ENCODE data around the gene TRIM74.
"Not testable (repeated sequence)": the region's sequence is repeated elsewhere in the genome, so short reads cannot be mapped to it uniquely, and the experiment has no call there.

TRIM74 gene

GRCh38 chr7:72954563-72955198 is 14.6 kb downstream of the TRIM74 start:
- not testable (repeated sequence) for DNase-seq

- not testable (repeated sequence) for DNase-seq
Measured at GRCh38 chr7:72953901-72954562, 15.2 kb downstream of the TRIM74 start.

- DNase-seq = not testable (repeated sequence)
Measured at GRCh38 chr7:72950432-72950831, 18.8 kb downstream of the TRIM74 start.

GRCh38 chr7:72949686-72950085 is 19.6 kb downstream of the TRIM74 start:
- not testable (repeated sequence) for DNase-seq

- not testable (repeated sequence) for DNase-seq
Measured at GRCh38 chr7:72949276-72949675, 20.0 kb downstream of the TRIM74 start.

- not testable (repeated sequence) for DNase-seq
Measured at GRCh38 chr7:72948714-72949113, 20.6 kb downstream of the TRIM74 start.

- DNase-seq = not testable (repeated sequence)
Measured at GRCh38 chr7:72946130-72946745, 23.0 kb downstream of the TRIM74 start.

- not testable (repeated sequence) for DNase-seq
Measured at GRCh38 chr7:72945597-72945996, 23.7 kb downstream of the TRIM74 start.

- not testable (repeated sequence) for DNase-seq
Measured at GRCh38 chr7:72944937-72945336, 24.3 kb downstream of the TRIM74 start.

GRCh38 chr7:72942956-72943355 is 26.3 kb downstream of the TRIM74 start:
- not testable (repeated sequence) for DNase-seq

- DNase-seq = not testable (repeated sequence)
Measured at GRCh38 chr7:72942022-72942705, 27.1 kb downstream of the TRIM74 start.

- DNase-seq = not testable (repeated sequence)
Measured at GRCh38 chr7:72928216-72928615, 41.0 kb downstream of the TRIM74 start.

- DNase-seq = not testable (repeated sequence)
Measured at GRCh38 chr7:72927791-72928190, 41.5 kb downstream of the TRIM74 start.

- DNase-seq = no peak
Measured at GRCh38 chr7:72925546-72926120, 43.6 kb downstream of the TRIM74 start.

- peak; percentile 84 for DNase-seq
Measured at GRCh38 chr7:72924733-72925545, 44.3 kb downstream of the TRIM74 start, which contains the start of gene POM121. TSS of gene POM121 (plus strand) at chr7:72925095. CDS start at chr7:72925122, 27 bp downstream.

- no peak for DNase-seq
Measured at GRCh38 chr7:72924386-72924732, 44.9 kb downstream of the TRIM74 start.

- DNase-seq = no peak
Measured at GRCh38 chr7:72919256-72919775, 50.0 kb downstream of the TRIM74 start.

- peak; percentile 56 for DNase-seq
Measured at GRCh38 chr7:72914756-72915525, 54.3 kb downstream of the TRIM74 start.

- not testable (repeated sequence) for DNase-seq
Measured at GRCh38 chr7:72913750-72914149, 55.5 kb downstream of the TRIM74 start.

- not testable (repeated sequence) for DNase-seq
Measured at GRCh38 chr7:72911395-72911794, 57.9 kb downstream of the TRIM74 start.

Measured in activated CD8-positive, alpha-beta memory T cell treated with anti-CD3 and anti-CD28 coated beads, Interleukin-2, amount 50 U/mL, for 4 hours (primary cell).